ENCODE results near the gene RXRA.

GRCh38 chr9:134376386-134377142, 50.3 kb downstream of the RXRA start:
- TF ChIP-seq POLR2A (IDR thresholded peaks at IDR 0.05) (peak; percentile 58), CTCF (IDR thresholded peaks at IDR 0.05) (no peak)
